H1 (cell line): ENCODE results near the gene GREB1. TPM values are rescaled to one million over a fixed set of nuclear protein-coding genes. Genes with fewer than 3 reads are reported as not detected.

ENCODE experiments used
- BRCA1 ChIP-seq: IDR thresholded peaks from 2 replicates; pipeline ENCODE4 v1.6.1; 2012; ENCODE audit warnings: low read depth, low read length, improper control_type of control experiment
- KDM4A ChIP-seq: IDR thresholded peaks from one replicate; pipeline ENCODE4 v1.7.1; 2012; ENCODE audit warnings: low read depth, mild to moderate bottlenecking, moderate library complexity, low read length, inconsistent platforms; ENCODE audit not compliant: severe bottlenecking
- NANOG ChIP-seq: IDR thresholded peaks from 2 replicates; pipeline ENCODE4 v1.6.1; 2011; ENCODE audit warnings: low read length, low read depth, mild to moderate bottlenecking, inconsistent platforms; ENCODE audit not compliant: insufficient read depth, poor library complexity, severe bottlenecking
- polyA plus RNA-seq, 7 experiments: library from polyadenylated mRNA; depleted of rRNA in 3 of 7; stranded (reverse) in 5 of 7; unstranded in 2 of 7; fragments of >200 nt in 5 of 7; fragments of 200-250 nt in 2 of 7; gene quantifications; 1 replicate in 5 of 7; 2 replicates in 1 of 7; 4 replicates in 1 of 7; pipeline versions ENCODE4 v1.2.1 to v1.2.3, GENCODE V29; 2011 to 2013; ENCODE audit warnings: missing spikeins in 2 of 7, mixed read lengths in 2 of 7
- total RNA-seq: library from RNA; stranded (reverse); fragmentation: NEBNext Ultra II Directional; extraction: Animal tissue kit (Norgen Biotek cat#: 25700); gene quantifications from 2 replicates; pipeline ENCODE4 v1.2.1, GENCODE V29; 2021

GREB1 gene
- total and polyA plus RNA-seq, 2 of the 8 experiments (the other 6 are each of a cell fraction or from before 2014, with no cell fraction given): 7.9 to 43.4 TPM

DNA sequence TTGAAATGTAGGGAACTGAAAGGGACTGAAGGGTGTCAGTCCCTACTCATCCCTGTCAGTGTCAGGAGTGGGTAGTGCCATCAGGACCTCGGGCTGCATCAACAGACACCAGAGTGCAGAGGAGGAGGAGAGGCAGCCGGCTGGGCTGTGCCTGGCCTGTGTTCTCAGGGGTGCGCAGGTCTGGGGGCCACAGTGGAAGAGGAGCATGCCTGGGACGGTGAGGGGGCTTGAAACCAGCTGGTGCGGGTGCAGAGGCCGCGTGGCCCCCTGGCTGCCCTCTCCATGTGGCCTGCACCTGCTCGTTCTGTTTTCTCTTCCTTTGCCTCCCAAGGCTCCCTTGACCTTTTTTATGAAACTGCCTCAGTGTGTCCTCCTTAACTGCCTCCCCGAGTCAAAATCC, 94.8 kb downstream of the GREB1 start (continued):
- TF ChIP-seq KDM4A (no peak), NANOG (no peak), BRCA1 (no peak)
- TF ChIP-seq, all 59 proteins: peak for 0
